Astrocyte (in vitro differentiated cells and primary cell): Measurements from ENCODE around the gene SLC35G6. TPM values are rescaled to one million over a fixed set of nuclear protein-coding genes. Genes with fewer than 3 reads are reported as not detected.
A peak's percentile ranks its signal among the peaks of the same experiment; 100 is the strongest.

Source experiments
- DNase-seq: peaks from one replicate; pipeline ENCODE4 v3.0.0-alpha.2; 2010; ENCODE audit warnings: low read depth
- FAIRE-seq: peaks from 2 replicates; lab custom pipeline; 2011; peaks lifted over from hg19 to GRCh38; lab: Jason Lieb, UNC
- H2AFZ ChIP-seq: 2 replicates; pipeline ENCODE4 v1.6.0; 2012; ENCODE audit warnings: low read depth, low read length, inconsistent platforms
- H3K27ac ChIP-seq: 2 replicates; pipeline ENCODE4 v1.5.1; 2011; ENCODE audit warnings: low read depth, low read length, inconsistent platforms
- H3K27me3 ChIP-seq: 2 replicates; pipeline ENCODE4 v1.6.0; 2011; ENCODE audit warnings: low read length, inconsistent platforms; ENCODE audit not compliant: insufficient read depth
- H3K36me3 ChIP-seq: 2 replicates; pipeline ENCODE4 v1.5.1; 2011; ENCODE audit warnings: low read length, inconsistent platforms; ENCODE audit not compliant: insufficient read depth
- H3K4me1 ChIP-seq: 2 replicates; pipeline ENCODE4 v1.5.1; 2011; ENCODE audit warnings: low read length, inconsistent platforms; ENCODE audit not compliant: insufficient read depth
- H3K4me2 ChIP-seq: 2 replicates; pipeline ENCODE4 v1.6.0; 2012; ENCODE audit warnings: low read length, inconsistent platforms
- H3K4me3 ChIP-seq: 2 replicates; pipeline ENCODE4 v1.5.1; 2011; ENCODE audit warnings: low read depth, mild to moderate bottlenecking, low read length, inconsistent platforms; ENCODE audit not compliant: insufficient read depth
- H3K79me2 ChIP-seq: 2 replicates; pipeline ENCODE4 v1.6.0; 2012; ENCODE audit warnings: mild to moderate bottlenecking, low read length, inconsistent platforms; ENCODE audit not compliant: insufficient read depth
- H3K9ac ChIP-seq: 2 replicates; pipeline ENCODE4 v1.6.0; 2012; ENCODE audit warnings: mild to moderate bottlenecking, low read length, inconsistent platforms
- H3K9me3 ChIP-seq: 2 replicates; pipeline ENCODE4 v1.5.1; 2012; ENCODE audit warnings: low read depth, mild to moderate bottlenecking, low read length, inconsistent platforms; ENCODE audit not compliant: insufficient read depth
- H4K20me1 ChIP-seq: 2 replicates; pipeline ENCODE4 v1.6.0; 2012; ENCODE audit warnings: low read length, inconsistent platforms; ENCODE audit not compliant: insufficient read depth
- H3K27ac Mint-ChIP-seq: one replicate; pipeline ENCODE4 v1.8.0; 2021; ENCODE audit warnings: mild to moderate bottlenecking, mixed read lengths; ENCODE audit not compliant: unreplicated experiment
- H3K27me3 Mint-ChIP-seq: one replicate; pipeline ENCODE4 v1.8.0; 2021; ENCODE audit warnings: low read depth, mixed read lengths; ENCODE audit not compliant: unreplicated experiment
- H3K36me3 Mint-ChIP-seq: one replicate; pipeline ENCODE4 v1.8.0; 2021; ENCODE audit warnings: low read depth, mixed read lengths; ENCODE audit not compliant: unreplicated experiment
- H3K4me1 Mint-ChIP-seq: one replicate; pipeline ENCODE4 v1.8.0; 2021; ENCODE audit warnings: low read depth, mixed read lengths; ENCODE audit not compliant: unreplicated experiment
- H3K4me3 Mint-ChIP-seq: one replicate; pipeline ENCODE4 v1.8.0; 2021; ENCODE audit warnings: mild to moderate bottlenecking, moderate library complexity, mixed read lengths; ENCODE audit not compliant: unreplicated experiment
- H3K9me3 Mint-ChIP-seq: one replicate; pipeline ENCODE4 v1.8.0; 2021; ENCODE audit warnings: mild to moderate bottlenecking, mixed read lengths; ENCODE audit not compliant: unreplicated experiment
- EZH2 ChIP-seq: IDR thresholded peaks from 2 replicates; pipeline ENCODE4 v1.6.1; 2012; ENCODE audit warnings: mild to moderate bottlenecking, low read length, inconsistent platforms; ENCODE audit not compliant: insufficient read depth
- total RNA-seq: library from RNA; stranded (reverse); gene quantifications from 2 replicates; pipeline ENCODE4 v1.2.1, GENCODE V29; 2021
- TF ChIP-seq, protein P1 (sequence below): IDR thresholded peaks from 2 replicates; pipeline ENCODE4 v1.5.1; 2011; ENCODE audit warnings: low read depth, mild to moderate bottlenecking, inconsistent platforms, low read length, moderate library complexity; ENCODE audit not compliant: insufficient read depth

Gene SLC35G6
- total RNA-seq, 1 donor from 2014 or later: not detected

DNA sequence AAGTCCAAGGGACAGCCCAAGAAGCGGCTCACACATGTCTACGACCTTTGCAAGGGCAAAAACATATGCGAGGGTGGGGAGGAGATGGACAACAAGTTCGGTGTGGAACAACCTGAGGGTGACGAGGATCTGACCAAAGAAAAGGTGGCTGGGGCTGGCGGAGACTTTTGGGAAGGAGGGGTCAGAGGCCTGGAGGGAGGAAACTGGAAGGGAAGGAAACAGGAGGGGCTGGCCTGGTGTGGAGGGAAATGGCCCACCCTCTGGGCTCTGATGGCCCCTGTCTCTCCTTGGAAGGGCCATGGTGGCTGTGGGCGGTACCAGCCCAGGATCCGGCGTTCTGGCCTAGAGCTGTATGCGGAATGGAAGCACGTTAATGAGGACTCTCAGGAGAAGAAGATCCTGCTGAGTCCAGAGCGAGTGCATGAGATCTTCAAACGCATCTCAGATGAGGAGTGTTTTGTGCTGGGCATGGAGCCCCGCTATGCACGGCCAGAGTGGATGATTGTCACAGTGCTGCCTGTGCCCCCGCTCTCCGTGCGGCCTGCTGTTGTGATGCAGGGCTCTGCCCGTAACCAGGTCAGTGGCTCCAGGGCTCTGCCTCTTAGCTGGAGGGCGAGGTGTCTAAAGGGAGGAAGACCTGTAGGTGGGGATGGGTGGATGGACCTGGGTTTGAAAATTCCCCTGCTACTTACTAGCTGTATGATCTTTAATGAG, 15.4 kb downstream of the SLC35G6 start:
- H3K4me3 ChIP-seq: no peak overlapping the region
- H3K36me3 Mint-ChIP-seq: peaks cover 42% of the 10 kb centered on the region
- DNase-seq (no peak), FAIRE-seq (no peak)
- no peak overlapping the region for H2AFZ ChIP-seq
- peak overlapping the region; percentile 6 for H3K27ac Mint-ChIP-seq
- H3K9ac ChIP-seq: no peak overlapping the region
- H3K4me1 Mint-ChIP-seq: peaks cover 9% of the 10 kb centered on the region
- H3K27ac ChIP-seq: no peak overlapping the region
- peaks cover 56% of the 10 kb centered on the region for H3K36me3 ChIP-seq
- H3K27me3 Mint-ChIP-seq: no peaks in the 10 kb centered on the region
- H3K4me3 Mint-ChIP-seq: peak overlapping the region; percentile 17
- H3K79me2 ChIP-seq: peaks cover 74% of the 10 kb centered on the region
- H3K9me3 ChIP-seq: no peaks in the 10 kb centered on the region
- TF ChIP-seq, protein P1, sequence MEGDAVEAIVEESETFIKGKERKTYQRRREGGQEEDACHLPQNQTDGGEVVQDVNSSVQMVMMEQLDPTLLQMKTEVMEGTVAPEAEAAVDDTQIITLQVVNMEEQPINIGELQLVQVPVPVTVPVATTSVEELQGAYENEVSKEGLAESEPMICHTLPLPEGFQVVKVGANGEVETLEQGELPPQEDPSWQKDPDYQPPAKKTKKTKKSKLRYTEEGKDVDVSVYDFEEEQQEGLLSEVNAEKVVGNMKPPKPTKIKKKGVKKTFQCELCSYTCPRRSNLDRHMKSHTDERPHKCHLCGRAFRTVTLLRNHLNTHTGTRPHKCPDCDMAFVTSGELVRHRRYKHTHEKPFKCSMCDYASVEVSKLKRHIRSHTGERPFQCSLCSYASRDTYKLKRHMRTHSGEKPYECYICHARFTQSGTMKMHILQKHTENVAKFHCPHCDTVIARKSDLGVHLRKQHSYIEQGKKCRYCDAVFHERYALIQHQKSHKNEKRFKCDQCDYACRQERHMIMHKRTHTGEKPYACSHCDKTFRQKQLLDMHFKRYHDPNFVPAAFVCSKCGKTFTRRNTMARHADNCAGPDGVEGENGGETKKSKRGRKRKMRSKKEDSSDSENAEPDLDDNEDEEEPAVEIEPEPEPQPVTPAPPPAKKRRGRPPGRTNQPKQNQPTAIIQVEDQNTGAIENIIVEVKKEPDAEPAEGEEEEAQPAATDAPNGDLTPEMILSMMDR: no peak
- H3K4me2 ChIP-seq: no peak overlapping the region
- no peaks in the 10 kb centered on the region for H3K9me3 Mint-ChIP-seq
- H3K27me3 ChIP-seq: no peaks in the 10 kb centered on the region
- no peaks in the 10 kb centered on the region for H3K4me1 ChIP-seq
- peaks cover 88% of the 10 kb centered on the region for H4K20me1 ChIP-seq

DNA sequence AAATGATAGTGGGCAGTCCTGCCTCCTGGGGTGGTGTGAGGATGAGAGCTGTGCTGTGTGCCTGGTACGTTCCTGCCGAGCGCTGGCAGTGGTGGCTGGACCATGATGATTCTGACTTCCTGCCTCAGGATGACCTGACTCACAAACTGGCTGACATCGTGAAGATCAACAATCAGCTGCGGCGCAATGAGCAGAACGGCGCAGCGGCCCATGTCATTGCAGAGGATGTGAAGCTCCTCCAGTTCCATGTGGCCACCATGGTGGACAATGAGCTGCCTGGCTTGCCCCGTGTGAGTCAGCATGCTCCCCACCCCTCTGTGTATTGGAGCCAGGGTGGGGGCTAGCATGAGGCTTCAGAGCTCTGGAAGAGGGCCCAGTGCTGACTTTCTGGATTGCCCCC, 16.0 kb downstream of the SLC35G6 start:
- no peaks in the 10 kb centered on the region for H3K9me3 ChIP-seq
- no peak overlapping the region for H3K4me2 ChIP-seq
- TF ChIP-seq EZH2: no peak
- TF ChIP-seq, protein P1: no peak
- H3K4me3 Mint-ChIP-seq: no peak overlapping the region
- no peaks in the 10 kb centered on the region for H3K4me1 ChIP-seq
- no peak for DNase-seq
- peaks cover 7% of the 10 kb centered on the region for H3K4me1 Mint-ChIP-seq
- peaks cover 68% of the 10 kb centered on the region for H3K79me2 ChIP-seq
- H3K27ac Mint-ChIP-seq: no peak overlapping the region
- no peaks in the 10 kb centered on the region for H3K27me3 ChIP-seq
- no peak overlapping the region for H3K27ac ChIP-seq
- no peak for FAIRE-seq
- H3K36me3 Mint-ChIP-seq: peaks cover 39% of the 10 kb centered on the region
- no peaks in the 10 kb centered on the region for H3K27me3 Mint-ChIP-seq
- H2AFZ ChIP-seq: no peak overlapping the region
- H3K9me3 Mint-ChIP-seq: no peaks in the 10 kb centered on the region
- no peak overlapping the region for H3K9ac ChIP-seq
- peaks cover 62% of the 10 kb centered on the region for H3K36me3 ChIP-seq
- H4K20me1 ChIP-seq: peaks cover 88% of the 10 kb centered on the region
- H3K4me3 ChIP-seq: no peak overlapping the region

DNA sequence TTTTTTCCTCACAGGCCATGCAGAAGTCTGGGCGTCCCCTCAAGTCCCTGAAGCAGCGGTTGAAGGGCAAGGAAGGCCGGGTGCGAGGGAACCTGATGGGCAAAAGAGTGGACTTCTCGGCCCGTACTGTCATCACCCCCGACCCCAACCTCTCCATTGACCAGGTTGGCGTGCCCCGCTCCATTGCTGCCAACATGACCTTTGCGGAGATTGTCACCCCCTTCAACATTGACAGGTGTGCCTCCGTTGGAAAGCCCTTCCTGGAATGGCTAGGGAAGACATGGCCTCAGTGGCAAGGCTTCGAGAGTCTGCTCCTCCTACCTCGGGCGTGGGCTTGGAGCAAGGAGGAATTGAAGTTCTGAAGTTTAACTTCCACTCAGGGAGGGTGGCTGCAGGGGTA, 16.4 kb downstream of the SLC35G6 start:
- FAIRE-seq (no peak), DNase-seq (no peak)
- Mint-ChIP-seq H3K27me3 (no peaks in the 10 kb centered on the region), H3K4me3 (no peak overlapping the region), H3K27ac (no peak overlapping the region), H3K4me1 (peaks cover 7% of the 10 kb centered on the region), H3K36me3 (peaks cover 39% of the 10 kb centered on the region), H3K9me3 (no peaks in the 10 kb centered on the region)
- Histone ChIP-seq H3K27me3 (no peaks in the 10 kb centered on the region), H3K4me1 (no peaks in the 10 kb centered on the region), H3K4me3 (no peak overlapping the region), H3K36me3 (peaks cover 66% of the 10 kb centered on the region), H3K9ac (no peak overlapping the region), H3K4me2 (no peak overlapping the region), H3K9me3 (no peaks in the 10 kb centered on the region), H3K27ac (no peak overlapping the region), H2AFZ (no peak overlapping the region), H4K20me1 (peaks cover 88% of the 10 kb centered on the region), H3K79me2 (peaks cover 67% of the 10 kb centered on the region)
- no peak for TF ChIP-seq EZH2
- TF ChIP-seq, protein P1: no peak
